Measurements from ENCODE around the gene TMC4.
A peak's percentile ranks its signal among the peaks of the same experiment; 100 is the strongest.
"Not testable (repeated sequence)": the region's sequence is repeated elsewhere in the genome, so short reads cannot be mapped to it uniquely, and the experiment has no call there.

TMC4 gene

GRCh38 chr19:54189735-54190502 is 17.0 kb upstream of the TMC4 start:
- H3K4me3 ChIP-seq (ENCODE audit: low read depth, low read length) = peak overlapping the region; percentile 100
- no peaks in the 10 kb centered on the region for H3K27me3 ChIP-seq (ENCODE audit: control insufficient read depth, insufficient read depth, low read length)
- peak overlapping the region; percentile 98 for H3K9ac ChIP-seq (ENCODE audit: low read depth, low read length)
- peaks cover 15% of the 10 kb centered on the region for H3K4me1 ChIP-seq (ENCODE audit: control insufficient read depth, insufficient read depth, low read length)
- peak overlapping the region; percentile 99 for H3K27ac ChIP-seq (ENCODE audit: low read depth, low read length)
- no peaks in the 10 kb centered on the region for H3K9me3 ChIP-seq (ENCODE audit: control insufficient read depth, insufficient read depth, low read length)
- H3K36me3 ChIP-seq (ENCODE audit: control insufficient read depth, insufficient read depth, low read length) = peaks cover 42% of the 10 kb centered on the region

- Histone ChIP-seq H3K27ac (ENCODE audit: low read depth, low read length) (peak within 1 kb of the TSS; percentile 99), H3K4me1 (ENCODE audit: control insufficient read depth, insufficient read depth, low read length) (peaks cover 15% of the 10 kb centered on the region), H3K36me3 (ENCODE audit: control insufficient read depth, insufficient read depth, low read length) (peaks cover 37% of the 10 kb centered on the region), H3K9me3 (ENCODE audit: control insufficient read depth, insufficient read depth, low read length) (no peaks in the 10 kb centered on the region), H3K4me3 (ENCODE audit: low read depth, low read length) (peak within 1 kb of the TSS; percentile 100), H3K27me3 (ENCODE audit: control insufficient read depth, insufficient read depth, low read length) (no peaks in the 10 kb centered on the region), H3K9ac (ENCODE audit: low read depth, low read length) (peak within 1 kb of the TSS; percentile 98)
Observed at GRCh38 chr19:54189145-54189734, 16.3 kb upstream of the TMC4 start, which contains the start of gene MBOAT7. MBOAT7 (minus strand) TSS chr19:54189580; CDS start chr19:54188508, 1,072 bp downstream.

GRCh38 chr19:54188215-54188871 is 15.4 kb upstream of the TMC4 start:
- Histone ChIP-seq H3K9me3 (ENCODE audit: control insufficient read depth, insufficient read depth, low read length) (no peaks in the 10 kb centered on the region), H3K9ac (ENCODE audit: low read depth, low read length) (0 out of 2 replicates have a peak overlapping the region, but pooled peaks have one; percentile 8), H3K27ac (ENCODE audit: low read depth, low read length) (peak overlapping the region; percentile 99), H3K4me3 (ENCODE audit: low read depth, low read length) (peak overlapping the region; percentile 80), H3K27me3 (ENCODE audit: control insufficient read depth, insufficient read depth, low read length) (no peaks in the 10 kb centered on the region), H3K36me3 (ENCODE audit: control insufficient read depth, insufficient read depth, low read length) (peaks cover 32% of the 10 kb centered on the region), H3K4me1 (ENCODE audit: control insufficient read depth, insufficient read depth, low read length) (peaks cover 15% of the 10 kb centered on the region)

GRCh38 chr19:54186934-54187381 is 14.0 kb upstream of the TMC4 start:
- H3K36me3 ChIP-seq (ENCODE audit: control insufficient read depth, insufficient read depth, low read length) = peaks cover 27% of the 10 kb centered on the region
- H3K9ac ChIP-seq (ENCODE audit: low read depth, low read length) = no peak overlapping the region
- no peak overlapping the region for H3K27ac ChIP-seq (ENCODE audit: low read depth, low read length)
- no peak overlapping the region for H3K4me3 ChIP-seq (ENCODE audit: low read depth, low read length)
- H3K9me3 ChIP-seq (ENCODE audit: control insufficient read depth, insufficient read depth, low read length) = no peaks in the 10 kb centered on the region
- H3K27me3 ChIP-seq (ENCODE audit: control insufficient read depth, insufficient read depth, low read length) = no peaks in the 10 kb centered on the region
- peaks cover 9% of the 10 kb centered on the region for H3K4me1 ChIP-seq (ENCODE audit: control insufficient read depth, insufficient read depth, low read length)

GRCh38 chr19:54186351-54186750 is 13.4 kb upstream of the TMC4 start:
- Histone ChIP-seq H3K4me3 (ENCODE audit: low read depth, low read length) (no peak overlapping the region), H3K27ac (ENCODE audit: low read depth, low read length) (no peak overlapping the region), H3K9ac (ENCODE audit: low read depth, low read length) (no peak overlapping the region)

GRCh38 chr19:54183431-54183830 is 10.5 kb upstream of the TMC4 start:
- Histone ChIP-seq H3K4me3 (ENCODE audit: low read depth, low read length) (no peak overlapping the region), H3K36me3 (ENCODE audit: control insufficient read depth, insufficient read depth, low read length) (peaks cover 34% of the 10 kb centered on the region), H3K27ac (ENCODE audit: low read depth, low read length) (no peak overlapping the region), H3K4me1 (ENCODE audit: control insufficient read depth, insufficient read depth, low read length) (peaks cover 13% of the 10 kb centered on the region; the same call in 1 of the 2 replicates), H3K27me3 (ENCODE audit: control insufficient read depth, insufficient read depth, low read length) (no peaks in the 10 kb centered on the region), H3K9me3 (ENCODE audit: control insufficient read depth, insufficient read depth, low read length) (no peaks in the 10 kb centered on the region), H3K9ac (ENCODE audit: low read depth, low read length) (no peak overlapping the region)

More at GRCh38 chr19:54186351-54186750, 13.4 kb upstream of the TMC4 start:
- Histone ChIP-seq H3K36me3 (ENCODE audit: control insufficient read depth, insufficient read depth, low read length) (peaks cover 27% of the 10 kb centered on the region), H3K27me3 (ENCODE audit: control insufficient read depth, insufficient read depth, low read length) (no peaks in the 10 kb centered on the region), H3K9me3 (ENCODE audit: control insufficient read depth, insufficient read depth, low read length) (no peaks in the 10 kb centered on the region), H3K4me1 (ENCODE audit: control insufficient read depth, insufficient read depth, low read length) (peaks cover 6% of the 10 kb centered on the region; the same call in 1 of the 2 replicates)

GRCh38 chr19:54181894-54182293 is 8.9 kb upstream of the TMC4 start:
- not testable (repeated sequence) for H3K4me1 ChIP-seq (ENCODE audit: control insufficient read depth, insufficient read depth, low read length); H3K4me3 ChIP-seq (ENCODE audit: low read depth, low read length); H3K27ac ChIP-seq (ENCODE audit: low read depth, low read length); H3K9ac ChIP-seq (ENCODE audit: low read depth, low read length); H3K9me3 ChIP-seq (ENCODE audit: control insufficient read depth, insufficient read depth, low read length); H3K27me3 ChIP-seq (ENCODE audit: control insufficient read depth, insufficient read depth, low read length)
- H3K36me3 ChIP-seq (ENCODE audit: control insufficient read depth, insufficient read depth, low read length) = peaks cover 32% of the 10 kb centered on the region

- no peaks in the 10 kb centered on the region for H3K27me3 ChIP-seq (ENCODE audit: control insufficient read depth, insufficient read depth, low read length)
- H3K4me1 ChIP-seq (ENCODE audit: control insufficient read depth, insufficient read depth, low read length) = peaks cover 10% of the 10 kb centered on the region; the same call in 1 of the 2 replicates
- no peak overlapping the region for H3K9ac ChIP-seq (ENCODE audit: low read depth, low read length)
- peak overlapping the region; percentile 54 for H3K27ac ChIP-seq (ENCODE audit: low read depth, low read length)
- no peaks in the 10 kb centered on the region for H3K9me3 ChIP-seq (ENCODE audit: control insufficient read depth, insufficient read depth, low read length)
- no peak overlapping the region for H3K4me3 ChIP-seq (ENCODE audit: low read depth, low read length)
- peaks cover 30% of the 10 kb centered on the region for H3K36me3 ChIP-seq (ENCODE audit: control insufficient read depth, insufficient read depth, low read length)
Observed at GRCh38 chr19:54180691-54181091, 7.7 kb upstream of the TMC4 start.

- Histone ChIP-seq H3K4me1 (ENCODE audit: control insufficient read depth, insufficient read depth, low read length) (peaks cover 10% of the 10 kb centered on the region; the same call in 1 of the 2 replicates), H3K27ac (ENCODE audit: low read depth, low read length) (peak overlapping the region; percentile 54), H3K27me3 (ENCODE audit: control insufficient read depth, insufficient read depth, low read length) (no peaks in the 10 kb centered on the region), H3K4me3 (ENCODE audit: low read depth, low read length) (no peak overlapping the region), H3K9ac (ENCODE audit: low read depth, low read length) (no peak overlapping the region), H3K36me3 (ENCODE audit: control insufficient read depth, insufficient read depth, low read length) (peaks cover 26% of the 10 kb centered on the region), H3K9me3 (ENCODE audit: control insufficient read depth, insufficient read depth, low read length) (no peaks in the 10 kb centered on the region)
Observed at GRCh38 chr19:54179921-54180461, 7.0 kb upstream of the TMC4 start.

- Histone ChIP-seq H3K9ac (ENCODE audit: low read depth, low read length) (no peak overlapping the region), H3K4me3 (ENCODE audit: low read depth, low read length) (no peak overlapping the region), H3K27me3 (ENCODE audit: control insufficient read depth, insufficient read depth, low read length) (no peaks in the 10 kb centered on the region), H3K36me3 (ENCODE audit: control insufficient read depth, insufficient read depth, low read length) (peaks cover 26% of the 10 kb centered on the region), H3K9me3 (ENCODE audit: control insufficient read depth, insufficient read depth, low read length) (no peaks in the 10 kb centered on the region), H3K27ac (ENCODE audit: low read depth, low read length) (peak overlapping the region; percentile 21), H3K4me1 (ENCODE audit: control insufficient read depth, insufficient read depth, low read length) (peaks cover 10% of the 10 kb centered on the region; the same call in 1 of the 2 replicates)
Observed at GRCh38 chr19:54179262-54179852, 6.4 kb upstream of the TMC4 start.
